ENCODE results near the gene PSMC3.

The PSMC3 gene

GRCh38 chr11:47426062-47426956 is at the start of gene PSMC3:
Gene PSMC3, minus strand, starts transcription at chr11:47426439. Its CDS starts 160 bp downstream, at chr11:47426279.
- DNase-seq (ENCODE audit: low read depth): peak; percentile 95

GRCh38 chr11:47470671-47471070 is 44.4 kb upstream of the PSMC3 start:
- no peak for DNase-seq (ENCODE audit: low read depth)

DNA sequence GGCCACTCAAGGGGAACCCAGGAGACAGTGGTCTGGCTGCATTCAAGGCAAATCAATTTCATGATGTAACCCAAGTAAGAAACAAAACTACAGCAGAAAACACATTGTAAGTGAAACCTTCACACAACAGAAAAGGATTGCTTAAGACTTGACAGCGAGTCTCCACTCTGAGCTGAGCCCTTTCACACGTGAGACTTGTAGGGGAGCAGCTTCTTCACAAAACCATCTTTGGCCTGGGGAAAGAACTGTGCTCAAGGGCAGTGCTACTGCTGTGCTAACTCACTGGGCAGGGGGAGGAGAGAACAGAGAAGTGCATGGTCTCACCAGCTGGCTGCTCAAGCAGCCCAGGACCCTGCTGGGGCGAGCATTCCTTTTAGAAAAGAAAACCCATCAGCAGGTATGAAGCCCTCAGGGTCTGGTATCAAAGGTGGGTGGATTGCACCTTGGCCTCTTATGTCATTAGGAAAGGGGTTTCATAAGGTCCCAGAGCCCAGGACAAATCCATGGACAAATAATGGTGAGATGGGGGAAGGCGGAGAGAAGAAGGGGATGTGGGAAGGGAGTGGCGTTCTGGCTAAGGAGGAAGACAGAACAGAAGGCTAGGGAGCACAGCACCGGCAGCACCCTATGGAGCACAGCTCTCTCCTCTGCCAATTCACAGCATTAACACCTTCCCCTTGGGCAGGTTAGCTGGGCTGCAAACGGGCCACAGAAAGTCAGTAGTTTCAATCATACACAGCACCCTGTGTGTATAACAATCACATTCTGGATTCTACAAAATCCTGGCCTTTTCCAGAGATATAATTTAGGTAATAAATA is 43.3 kb upstream of the PSMC3 start:
- DNase-seq (ENCODE audit: low read depth): no peak

DNA sequence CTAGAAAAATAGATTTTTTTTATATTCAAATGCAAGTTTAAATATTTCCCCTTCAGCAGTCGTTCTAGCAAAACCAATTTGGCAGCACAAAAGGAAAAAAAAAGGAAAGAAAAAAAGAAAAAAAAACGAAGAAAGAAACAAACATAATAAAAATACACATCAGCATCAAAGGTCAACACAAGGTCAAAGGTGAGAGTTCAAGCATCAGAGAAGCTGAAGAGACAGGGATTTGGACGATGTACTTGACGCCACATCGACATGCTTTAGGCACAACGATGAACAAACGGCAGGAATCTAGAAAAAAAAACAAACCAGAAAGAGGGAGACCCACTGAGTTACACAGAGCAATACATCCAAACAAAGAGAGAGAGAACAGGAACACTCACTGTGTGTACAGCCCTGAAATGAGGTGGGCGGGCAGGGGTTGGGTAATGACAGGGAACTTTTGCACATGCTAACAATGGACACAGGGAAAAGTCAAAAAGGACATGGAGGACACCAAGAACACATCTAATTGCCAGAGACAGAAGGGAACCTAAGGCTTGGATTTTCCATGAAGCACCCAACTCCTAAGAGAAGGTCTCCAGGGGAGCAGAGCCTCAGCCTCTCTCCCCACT is 42.5 kb upstream of the PSMC3 start:
- no peak for DNase-seq (ENCODE audit: low read depth)

- no peak for DNase-seq (ENCODE audit: low read depth)
Measured at GRCh38 chr11:47467357-47467756, 41.1 kb upstream of the PSMC3 start.

GRCh38 chr11:47466701-47467250 is 40.5 kb upstream of the PSMC3 start:
- DNase-seq (ENCODE audit: low read depth): no peak

GRCh38 chr11:47466201-47466600 is 40.0 kb upstream of the PSMC3 start:
- no peak for DNase-seq (ENCODE audit: low read depth)

DNA sequence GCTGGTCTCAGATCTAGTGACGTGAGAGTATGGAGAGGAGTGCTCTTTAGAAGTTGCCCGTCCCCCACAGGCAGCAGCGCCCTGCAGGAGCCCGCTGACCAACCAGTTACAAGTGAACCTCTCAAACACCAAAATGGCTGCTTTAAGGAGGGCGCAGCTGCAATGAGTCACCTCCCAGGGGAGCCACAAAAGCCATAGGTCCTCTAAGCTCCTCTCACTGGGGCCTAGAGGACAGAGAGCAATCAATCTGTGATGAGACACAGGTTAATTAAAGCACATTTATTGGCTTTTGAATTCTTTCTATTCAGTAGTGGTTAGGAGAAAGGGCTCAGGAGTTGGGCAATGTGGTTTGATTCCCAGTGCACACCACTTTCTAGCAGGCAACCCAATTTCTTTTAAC is 38.2 kb upstream of the PSMC3 start:
- DNase-seq (ENCODE audit: low read depth): no peak

DNA sequence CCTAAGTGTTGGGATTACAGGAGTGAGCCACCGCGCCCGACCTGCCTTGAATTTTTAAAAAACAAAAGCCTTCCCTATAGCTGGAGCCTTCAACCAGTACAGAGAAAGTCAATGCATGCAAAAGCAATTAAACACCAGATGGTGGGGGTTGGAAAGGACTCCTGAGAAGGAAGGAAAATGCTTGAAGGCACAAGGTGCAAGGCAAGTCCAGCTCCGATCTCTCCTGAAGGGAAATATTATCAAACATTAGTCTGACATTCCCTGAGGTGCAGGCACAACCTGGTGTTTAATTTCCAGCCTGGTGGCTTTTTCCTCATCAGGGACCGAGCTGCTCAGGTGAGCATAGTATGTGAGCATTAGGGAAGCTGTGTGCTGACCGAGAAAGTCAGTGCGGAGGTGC is 35.6 kb upstream of the PSMC3 start:
- no peak for DNase-seq (ENCODE audit: low read depth)

DNA sequence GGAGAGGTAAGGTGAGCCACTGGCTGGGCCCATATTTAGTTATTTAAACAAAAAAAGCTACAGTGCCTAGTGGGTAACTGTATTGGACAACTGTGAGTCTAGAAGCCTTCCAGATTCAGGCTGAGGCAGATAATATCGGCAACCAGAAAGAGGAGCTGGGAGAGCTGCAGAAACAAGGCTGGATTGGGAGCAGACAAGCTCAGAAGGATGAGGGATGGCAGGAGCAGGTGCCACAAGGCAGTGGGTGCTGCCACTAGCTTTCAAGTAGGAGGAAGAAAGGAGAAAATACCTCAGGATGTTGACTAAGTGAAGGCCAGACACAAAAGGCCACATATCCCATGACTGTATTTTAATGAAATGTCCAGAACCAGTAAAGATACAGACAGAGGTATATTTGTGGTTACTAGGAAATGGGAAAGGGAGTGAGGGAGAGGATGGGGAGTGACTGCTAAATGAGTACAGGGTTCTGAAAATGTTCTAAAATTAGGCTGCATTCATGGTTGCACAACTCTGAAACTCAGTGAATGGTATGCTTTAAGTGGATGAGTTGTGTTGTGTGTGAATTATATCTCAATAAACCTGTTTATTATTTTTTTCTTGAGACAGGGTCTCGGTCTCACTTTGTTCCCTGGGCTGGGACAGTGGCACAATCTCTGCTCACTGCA is 34.5 kb upstream of the PSMC3 start:
- no peak for DNase-seq (ENCODE audit: low read depth)

DNA sequence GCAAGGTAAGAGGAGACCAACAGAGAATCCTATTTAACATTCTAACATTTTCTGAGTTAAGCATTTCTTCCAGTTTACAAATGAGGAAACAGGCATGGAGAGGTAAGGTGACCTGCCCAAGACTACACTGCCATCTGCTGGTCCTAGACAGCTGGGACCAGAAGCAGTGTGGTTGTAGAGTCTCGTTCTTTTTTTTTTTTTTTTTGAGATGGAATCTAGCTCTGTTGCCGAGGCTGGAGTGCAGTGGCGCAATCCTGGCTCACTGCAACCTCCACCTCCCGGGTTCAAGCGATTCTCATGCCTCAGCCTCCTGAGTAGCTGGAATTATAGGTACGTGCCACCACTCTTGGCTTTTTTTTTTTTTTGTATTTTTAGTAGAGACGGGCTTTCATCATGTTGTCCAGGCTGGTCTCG is 28.0 kb upstream of the PSMC3 start:
- DNase-seq (ENCODE audit: low read depth): peak; percentile 30

DNA sequence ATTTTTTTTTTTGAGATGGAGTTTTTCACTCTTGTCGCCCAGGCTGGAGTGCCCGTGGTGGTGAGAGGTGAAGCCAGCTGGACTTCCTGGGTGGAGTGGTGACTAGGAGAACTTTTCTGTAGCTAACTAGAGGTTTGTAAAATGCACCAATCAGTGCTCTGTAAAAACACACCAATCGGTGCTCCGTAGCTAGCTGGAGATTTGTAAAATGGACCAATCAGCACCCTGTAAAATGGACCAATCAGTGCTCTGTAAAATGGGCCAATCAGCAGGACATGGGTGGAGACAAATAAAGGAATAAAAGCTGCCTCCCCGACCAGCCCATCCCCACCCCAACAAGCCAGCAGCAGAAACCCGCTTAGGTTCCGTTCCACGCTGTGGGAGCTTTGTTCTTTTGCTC is 27.1 kb upstream of the PSMC3 start:
- DNase-seq (ENCODE audit: low read depth): no peak

DNA sequence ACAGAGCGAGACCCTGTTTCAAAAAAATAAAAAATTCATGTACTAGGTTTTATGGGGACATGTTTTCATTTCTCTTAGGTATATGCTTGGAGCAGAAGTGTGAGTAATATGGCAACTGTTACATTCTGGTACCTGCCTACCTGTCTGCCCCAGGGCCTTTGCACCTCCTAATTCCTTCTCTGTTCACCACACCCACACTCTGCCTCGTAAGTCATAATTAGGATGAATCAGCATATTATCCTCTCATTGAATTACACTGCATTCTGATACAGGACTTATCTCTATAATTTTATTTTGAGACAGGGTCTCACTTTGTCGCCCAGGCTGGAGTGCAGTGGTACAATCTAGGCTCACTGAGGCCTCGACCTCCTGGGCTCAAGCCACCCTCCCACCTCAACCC is 25.8 kb upstream of the PSMC3 start:
- DNase-seq (ENCODE audit: low read depth): no peak

GRCh38 chr11:47451436-47451835 is 25.2 kb upstream of the PSMC3 start:
- no peak for DNase-seq (ENCODE audit: low read depth)

- DNase-seq (ENCODE audit: low read depth): no peak
Measured at GRCh38 chr11:47449541-47449940, 23.3 kb upstream of the PSMC3 start.

DNA sequence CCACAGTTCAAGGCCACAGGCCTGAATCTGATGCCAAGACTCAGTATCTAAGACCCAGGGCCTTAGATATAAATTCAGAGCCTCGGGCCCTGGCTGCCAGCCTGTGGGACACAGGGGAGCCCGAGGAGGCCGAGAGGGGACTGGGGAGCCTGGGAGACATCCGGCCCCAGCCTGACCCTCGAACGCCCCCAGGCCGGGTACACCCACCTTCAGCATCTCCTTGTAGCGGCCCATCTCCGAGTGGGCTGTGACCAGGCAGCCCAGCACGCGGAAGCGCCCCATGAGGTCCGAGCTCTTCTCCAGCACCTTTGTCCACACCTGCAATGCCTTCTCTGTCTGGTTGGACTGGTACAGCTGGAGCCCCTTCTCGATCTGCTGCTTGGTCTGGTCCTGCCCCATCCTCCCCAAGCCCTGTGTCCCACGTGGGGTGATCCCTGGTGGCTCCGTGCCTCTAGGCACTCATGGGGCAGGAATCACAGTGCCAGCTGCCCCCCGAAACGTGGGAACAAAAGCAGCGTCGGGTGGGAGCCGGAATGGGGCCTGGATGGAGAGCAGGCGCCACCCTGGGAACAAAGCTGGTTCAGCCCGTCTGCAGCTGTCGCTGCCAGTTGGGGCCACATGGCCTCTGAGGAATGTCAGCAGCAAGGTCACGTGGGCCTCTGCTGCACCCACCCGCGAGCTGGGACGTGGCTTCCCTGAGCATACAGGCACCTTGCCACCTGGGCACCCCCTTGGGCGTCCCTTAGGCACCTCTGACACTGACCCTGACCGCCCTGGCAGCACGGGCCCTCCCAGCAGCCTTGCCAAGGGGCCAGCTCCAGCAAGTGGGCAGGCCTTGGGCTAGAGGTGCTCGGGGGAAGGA is 22.6 kb upstream of the PSMC3 start, which contains the start of gene RAPSN:
RAPSN (minus strand) TSS at position 571 of the 862 bp plus-strand sequence; CDS start at position 399, 172 bp downstream.
- no peak for DNase-seq (ENCODE audit: low read depth)

- no peak for DNase-seq (ENCODE audit: low read depth)
Measured at GRCh38 chr11:47447906-47448305, 21.7 kb upstream of the PSMC3 start.

DNA sequence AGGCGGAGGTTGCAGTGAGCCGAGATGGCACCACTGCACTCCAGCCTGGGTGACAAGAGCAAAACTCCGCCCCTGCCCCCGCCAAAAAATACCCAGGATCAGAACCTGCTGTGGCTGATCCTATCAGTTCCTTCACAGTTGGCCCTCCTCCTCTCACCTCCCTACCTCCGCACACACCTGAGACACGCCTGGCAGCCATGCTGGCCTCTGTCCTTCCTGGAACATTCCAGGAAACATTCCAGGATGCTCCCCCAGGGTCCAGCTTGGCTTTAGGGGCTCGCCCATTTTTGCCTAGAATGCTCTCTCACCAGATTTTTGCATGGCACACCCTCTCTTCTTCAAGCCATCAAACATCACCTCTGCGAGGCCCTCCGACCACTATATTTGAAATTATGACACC is 20.6 kb upstream of the PSMC3 start:
- DNase-seq (ENCODE audit: low read depth): no peak

DNA sequence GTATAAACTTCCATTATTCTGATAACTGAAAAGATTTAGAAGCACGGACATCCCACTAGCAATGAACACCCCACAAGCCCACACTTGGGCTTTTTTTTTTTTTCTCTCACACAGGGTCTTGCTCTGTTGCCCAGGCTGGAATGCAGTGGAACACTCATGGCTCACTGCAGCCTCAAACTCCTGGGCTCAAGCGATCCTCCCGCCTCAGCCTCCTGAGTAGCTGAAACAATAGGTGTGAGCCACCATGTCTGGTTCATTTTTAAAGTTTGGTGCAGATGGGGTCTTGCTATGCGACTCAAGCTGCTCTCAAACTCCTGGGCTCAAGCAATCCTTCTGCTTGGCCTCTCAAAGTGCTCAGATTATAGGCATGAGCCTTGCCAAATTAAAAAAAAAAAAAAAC is 19.6 kb upstream of the PSMC3 start:
- DNase-seq (ENCODE audit: low read depth): no peak

GRCh38 chr11:47443817-47444216 is 17.6 kb upstream of the PSMC3 start:
- no peak for DNase-seq (ENCODE audit: low read depth)

All from T-helper 22 cell (primary cell).